Umbilical cord (tissue), 2 donors: ENCODE results near the gene RABGAP1. TPM values are rescaled to one million over a fixed set of nuclear protein-coding genes. Genes with fewer than 3 reads are reported as not detected.
"Not testable (repeated sequence)": the region's sequence is repeated elsewhere in the genome, so short reads cannot be mapped to it uniquely, and the experiment has no call there.

Experiments
- DNase-seq: peaks from one replicate; pipeline ENCODE4 v3.0.0-alpha.2; 2015; ENCODE audit warnings: low spot score
- total RNA-seq: library from RNA; depleted of rRNA; stranded (reverse); fragments of >200 nt; gene quantifications from one replicate; pipeline ENCODE4 v1.2.3, GENCODE V29; 2014; ENCODE audit warnings: low replicate concordance; ENCODE audit not compliant: insufficient read depth

Gene RABGAP1
- 226 TPM for total RNA-seq

GRCh38 chr9:122940749-122941581 lies at the start of gene RABGAP1:
RABGAP1 (plus strand) TSS chr9:122941020; CDS start chr9:122957060, 16,040 bp downstream.
- peak; percentile 99 for DNase-seq

- DNase-seq = no peak
These were observed 42.9 kb upstream of the RABGAP1 start for GRCh38 chr9:122897969-122898368.

- DNase-seq = no peak
These were observed 40.0 kb upstream of the RABGAP1 start for GRCh38 chr9:122900791-122901190.

GRCh38 chr9:122904466-122904822 lies 36.4 kb upstream of the RABGAP1 start:
- DNase-seq = no peak

- peak; percentile 100 for DNase-seq
These were observed 35.8 kb upstream of the RABGAP1 start, which contains the start of gene RC3H2 for GRCh38 chr9:122904823-122905710. RC3H2 (minus strand) TSS chr9:122905359; CDS start chr9:122897509, 7,850 bp downstream.

GRCh38 chr9:122906122-122906521 lies 34.7 kb upstream of the RABGAP1 start:
- DNase-seq = not testable (repeated sequence)

- no peak for DNase-seq
These were observed 28.2 kb upstream of the RABGAP1 start for GRCh38 chr9:122912671-122912963.

GRCh38 chr9:122912964-122913673 lies 27.7 kb upstream of the RABGAP1 start, which contains the start of gene ZBTB6:
ZBTB6 (minus strand) TSS chr9:122913323; CDS start chr9:122912072, 1,251 bp downstream.
- DNase-seq = peak; percentile 95

- no peak for DNase-seq
These were observed 22.5 kb upstream of the RABGAP1 start for GRCh38 chr9:122918310-122918709.

- DNase-seq = no peak
These were observed 18.1 kb upstream of the RABGAP1 start for GRCh38 chr9:122922713-122923112.

GRCh38 chr9:122923947-122924346 lies 16.9 kb upstream of the RABGAP1 start:
- DNase-seq = no peak

- DNase-seq = no peak
These were observed 10.9 kb upstream of the RABGAP1 start for GRCh38 chr9:122929796-122930354.

GRCh38 chr9:122930541-122931225 lies 10.1 kb upstream of the RABGAP1 start:
- DNase-seq = no peak

- peak; percentile 98 for DNase-seq
These were observed 9.3 kb upstream of the RABGAP1 start, which contains the start of gene ZBTB26 for GRCh38 chr9:122931226-122932121. ZBTB26 (minus strand) TSS chr9:122931512; CDS start chr9:122919934, 11,578 bp downstream.

GRCh38 chr9:122936464-122936863 lies 4.4 kb upstream of the RABGAP1 start:
- DNase-seq = no peak

GRCh38 chr9:122936883-122937282 lies 3.9 kb upstream of the RABGAP1 start:
- DNase-seq = no peak

- DNase-seq = no peak
These were observed 1.2 kb upstream of the RABGAP1 start for GRCh38 chr9:122939601-122940000.

GRCh38 chr9:122940454-122940748 lies 419 bp upstream of the RABGAP1 start:
- no peak for DNase-seq

- DNase-seq = peak; percentile 38
These were observed 888 bp downstream of the RABGAP1 start for GRCh38 chr9:122941582-122942234.
